22Rv1 (cell line): Measurements from ENCODE around the gene CTSH.

ENCODE experiments used
- CTCF ChIP-seq: fragments of 450-650 bp; IDR thresholded peaks from 2 replicates; pipeline ENCODE4 v1.5.1; 2017; ENCODE audit warnings: mild to moderate bottlenecking
- ZFX ChIP-seq: fragments of 450-650 bp; IDR thresholded peaks from 2 replicates; pipeline ENCODE4 v1.6.1; 2017; ENCODE audit warnings: antibody characterized with exemption, borderline replicate concordance

GRCh38 chr15:78913012-78913411, 31.8 kb downstream of the CTSH start:
- no peak for TF ChIP-seq CTCF
- no peak for TF ChIP-seq ZFX
